Measurements from ENCODE around the gene FKBP11. TPM values are rescaled to one million over a fixed set of nuclear protein-coding genes. Genes with fewer than 3 reads are reported as not detected.

Gene FKBP11
- total and polyA plus RNA-seq, 2 of the 13 experiments (the other 11 are each of a cell fraction or from before 2014, with no cell fraction given): 15.5 to 19.4 TPM

GRCh38 chr12:48957141-48958048 lies 32.1 kb upstream of the FKBP11 start, which contains the start of gene ARF3 (continued):
- TF ChIP-seq ZNF414 (CRISPR knock-in tag; IDR thresholded peaks at IDR 0.05): 0 out of 2 replicates have a peak, but pooled peaks have one; percentile 54
- peak; percentile 54; the same call in 1 of the 2 replicates for TF ChIP-seq ZNF331 (CRISPR knock-in tag; IDR thresholded peaks at IDR 0.05)
- TF ChIP-seq ZNF746 (CRISPR knock-in tag; IDR thresholded peaks at IDR 0.05): 0 out of 2 replicates have a peak, but pooled peaks have one; percentile 54
- TF ChIP-seq, protein P1, sequence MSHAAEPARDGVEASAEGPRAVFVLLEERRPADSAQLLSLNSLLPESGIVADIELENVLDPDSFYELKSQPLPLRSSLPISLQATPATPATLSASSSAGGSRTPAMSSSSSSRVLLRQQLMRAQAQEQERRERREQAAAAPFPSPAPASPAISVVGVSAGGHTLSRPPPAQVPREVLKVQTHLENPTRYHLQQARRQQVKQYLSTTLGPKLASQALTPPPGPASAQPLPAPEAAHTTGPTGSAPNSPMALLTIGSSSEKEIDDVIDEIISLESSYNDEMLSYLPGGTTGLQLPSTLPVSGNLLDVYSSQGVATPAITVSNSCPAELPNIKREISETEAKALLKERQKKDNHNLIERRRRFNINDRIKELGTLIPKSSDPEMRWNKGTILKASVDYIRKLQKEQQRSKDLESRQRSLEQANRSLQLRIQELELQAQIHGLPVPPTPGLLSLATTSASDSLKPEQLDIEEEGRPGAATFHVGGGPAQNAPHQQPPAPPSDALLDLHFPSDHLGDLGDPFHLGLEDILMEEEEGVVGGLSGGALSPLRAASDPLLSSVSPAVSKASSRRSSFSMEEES (CRISPR knock-in tag; IDR thresholded peaks at IDR 0.05): peak; percentile 29; the same call in 1 of the 2 replicates
- 0 out of 2 replicates have a peak, but pooled peaks have one; percentile 31 for TF ChIP-seq SMAD1 (CRISPR knock-in tag; IDR thresholded peaks at IDR 0.05; ENCODE audit: borderline replicate concordance, low read depth)
- peak; percentile 58; the same call in 1 of the 2 replicates for TF ChIP-seq GZF1 (CRISPR knock-in tag; IDR thresholded peaks at IDR 0.05)
- peak; percentile 58 for TF ChIP-seq HNRNPLL (IDR thresholded peaks at IDR 0.05; ENCODE audit: low read depth, low read length, poor library complexity, severe bottlenecking)
- TF ChIP-seq, protein P2, sequence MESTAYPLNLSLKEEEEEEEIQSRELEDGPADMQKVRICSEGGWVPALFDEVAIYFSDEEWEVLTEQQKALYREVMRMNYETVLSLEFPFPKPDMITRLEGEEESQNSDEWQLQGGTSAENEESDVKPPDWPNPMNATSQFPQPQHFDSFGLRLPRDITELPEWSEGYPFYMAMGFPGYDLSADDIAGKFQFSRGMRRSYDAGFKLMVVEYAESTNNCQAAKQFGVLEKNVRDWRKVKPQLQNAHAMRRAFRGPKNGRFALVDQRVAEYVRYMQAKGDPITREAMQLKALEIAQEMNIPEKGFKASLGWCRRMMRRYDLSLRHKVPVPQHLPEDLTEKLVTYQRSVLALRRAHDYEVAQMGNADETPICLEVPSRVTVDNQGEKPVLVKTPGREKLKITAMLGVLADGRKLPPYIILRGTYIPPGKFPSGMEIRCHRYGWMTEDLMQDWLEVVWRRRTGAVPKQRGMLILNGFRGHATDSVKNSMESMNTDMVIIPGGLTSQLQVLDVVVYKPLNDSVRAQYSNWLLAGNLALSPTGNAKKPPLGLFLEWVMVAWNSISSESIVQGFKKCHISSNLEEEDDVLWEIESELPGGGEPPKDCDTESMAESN (CRISPR knock-in tag; conservative IDR thresholded peaks at IDR 0.05): peak; percentile 81; the same call in 1 of the 2 replicates
- peak; percentile 54; the same call in 1 of the 2 replicates for TF ChIP-seq ZNF792 (CRISPR knock-in tag; IDR thresholded peaks at IDR 0.05)
- TF ChIP-seq GATAD1 (CRISPR knock-in tag; IDR thresholded peaks at IDR 0.05): peak; percentile 86
- TF ChIP-seq, protein P3, sequence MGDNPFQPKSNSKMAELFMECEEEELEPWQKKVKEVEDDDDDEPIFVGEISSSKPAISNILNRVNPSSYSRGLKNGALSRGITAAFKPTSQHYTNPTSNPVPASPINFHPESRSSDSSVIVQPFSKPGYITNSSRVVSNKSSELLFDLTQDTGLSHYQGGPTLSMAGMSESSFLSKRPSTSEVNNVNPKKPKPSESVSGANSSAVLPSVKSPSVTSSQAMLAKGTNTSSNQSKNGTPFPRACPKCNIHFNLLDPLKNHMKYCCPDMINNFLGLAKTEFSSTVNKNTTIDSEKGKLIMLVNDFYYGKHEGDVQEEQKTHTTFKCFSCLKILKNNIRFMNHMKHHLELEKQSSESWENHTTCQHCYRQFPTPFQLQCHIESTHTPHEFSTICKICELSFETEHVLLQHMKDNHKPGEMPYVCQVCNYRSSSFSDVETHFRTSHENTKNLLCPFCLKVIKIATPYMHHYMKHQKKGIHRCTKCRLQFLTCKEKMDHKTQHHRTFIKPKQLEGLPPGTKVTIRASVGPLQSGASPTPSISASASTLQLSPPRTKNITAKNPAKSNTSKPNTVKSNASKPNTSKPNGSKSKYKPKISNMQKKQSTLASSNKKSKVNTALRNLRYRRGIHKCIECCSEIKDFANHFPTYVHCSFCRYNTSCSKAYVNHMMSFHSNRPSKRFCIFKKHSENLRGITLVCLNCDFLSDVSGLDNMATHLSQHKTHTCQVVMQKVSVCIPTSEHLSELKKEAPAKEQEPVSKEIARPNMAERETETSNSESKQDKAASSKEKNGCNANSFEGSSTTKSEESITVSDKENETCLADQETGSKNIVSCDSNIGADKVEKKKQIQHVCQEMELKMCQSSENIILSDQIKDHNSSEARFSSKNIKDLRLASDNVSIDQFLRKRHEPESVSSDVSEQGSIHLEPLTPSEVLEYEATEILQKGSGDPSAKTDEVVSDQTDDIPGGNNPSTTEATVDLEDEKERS (CRISPR knock-in tag; IDR thresholded peaks at IDR 0.05): 0 out of 2 replicates have a peak, but pooled peaks have one; percentile 54
- TF ChIP-seq TAF1 (CRISPR knock-in tag; IDR thresholded peaks at IDR 0.05): peak; percentile 76
- TF ChIP-seq GTF2F1 (IDR thresholded peaks at IDR 0.05; ENCODE audit: low read length): no peak
- TF ChIP-seq, protein P4, sequence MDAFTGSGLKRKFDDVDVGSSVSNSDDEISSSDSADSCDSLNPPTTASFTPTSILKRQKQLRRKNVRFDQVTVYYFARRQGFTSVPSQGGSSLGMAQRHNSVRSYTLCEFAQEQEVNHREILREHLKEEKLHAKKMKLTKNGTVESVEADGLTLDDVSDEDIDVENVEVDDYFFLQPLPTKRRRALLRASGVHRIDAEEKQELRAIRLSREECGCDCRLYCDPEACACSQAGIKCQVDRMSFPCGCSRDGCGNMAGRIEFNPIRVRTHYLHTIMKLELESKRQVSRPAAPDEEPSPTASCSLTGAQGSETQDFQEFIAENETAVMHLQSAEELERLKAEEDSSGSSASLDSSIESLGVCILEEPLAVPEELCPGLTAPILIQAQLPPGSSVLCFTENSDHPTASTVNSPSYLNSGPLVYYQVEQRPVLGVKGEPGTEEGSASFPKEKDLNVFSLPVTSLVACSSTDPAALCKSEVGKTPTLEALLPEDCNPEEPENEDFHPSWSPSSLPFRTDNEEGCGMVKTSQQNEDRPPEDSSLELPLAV (CRISPR knock-in tag; conservative IDR thresholded peaks at IDR 0.05; ENCODE audit: low read depth): 0 out of 2 replicates have a peak, but pooled peaks have one; percentile 61
- TF ChIP-seq ELF4 (CRISPR knock-in tag; IDR thresholded peaks at IDR 0.05; ENCODE audit: borderline replicate concordance): no peak; the same call in 1 of the 2 replicates
- peak; percentile 84 for TF ChIP-seq RFX3 (CRISPR knock-in tag; IDR thresholded peaks at IDR 0.05)
- TF ChIP-seq ZNF12 (CRISPR knock-in tag; IDR thresholded peaks at IDR 0.05): no peak
- 0 out of 2 replicates have a peak, but pooled peaks have one; percentile 39 for TF ChIP-seq JUN (CRISPR knock-in tag; IDR thresholded peaks at IDR 0.05)
